Diencephalon (tissue), 1 donor: ENCODE measurements around the gene C1QB. TPM values are rescaled to one million over a fixed set of nuclear protein-coding genes. Genes with fewer than 3 reads are reported as not detected.

Source experiments
- small RNA-seq: library from RNA; depleted of rRNA; stranded (forward); fragments of <200 nt; gene quantifications from one replicate; pipeline ENCODE3, GENCODE V24; 2014
- total RNA-seq: library from RNA; depleted of rRNA; stranded (reverse); fragments of >200 nt; gene quantifications from one replicate; pipeline ENCODE4 v1.2.3, GENCODE V29; 2014

C1QB gene
- 11.3 TPM for total RNA-seq

GRCh38 chr1:22652881-22653316, at the start of gene C1QB:
TSS of gene C1QB (plus strand) at chr1:22653236. CDS start at chr1:22659463, 6,227 bp downstream.

GRCh38 chr1:22636353-22636752, 16.7 kb upstream of the C1QB start, which contains the start of gene C1QA:
TSS of gene C1QA (plus strand) at chr1:22636628. CDS start at chr1:22637617, 989 bp downstream.

GRCh38 chr1:22643381-22643780, 9.7 kb upstream of the C1QB start, which contains the start of gene C1QC:
TSS of gene C1QC (plus strand) at chr1:22643633. CDS start at chr1:22644024, 391 bp downstream.

DNA sequence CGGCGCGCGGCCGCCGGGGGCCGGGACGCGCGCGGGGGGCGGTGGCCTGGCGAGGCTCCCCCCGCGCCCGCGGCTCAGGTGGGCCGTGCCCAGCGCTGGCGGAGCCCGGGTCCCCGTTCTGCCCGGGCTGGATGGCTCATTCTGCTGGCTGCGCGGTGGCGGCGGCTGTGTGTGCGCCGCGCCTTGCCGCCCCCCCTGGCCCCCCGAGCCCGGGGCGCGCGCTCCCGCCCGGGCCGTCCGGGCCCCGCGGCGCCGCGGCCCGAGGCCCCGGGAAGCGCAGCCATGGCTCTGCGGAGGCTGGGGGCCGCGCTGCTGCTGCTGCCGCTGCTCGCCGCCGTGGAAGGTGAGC, 57.6 kb downstream of the C1QB start, which contains the start of gene EPHB2:
Gene EPHB2 (plus strand): TSS at position 139 of the 349 bp plus-strand sequence. CDS start 144 bp downstream, at position 283.

Small RNA genes lying within 50 kb of the gene (small RNA-seq; reads per million reads assigned to genes)
- not detected for gene MIR6127

Other genes starting within 250 kb of the C1QB start
- gene ZBTB40, start 201.4 kb upstream of the C1QB start, total RNA-seq, result 11.5 TPM
- gene EPHA8, start 89.7 kb upstream of the C1QB start, total RNA-seq, result 10.4 TPM
- gene C1QA, start 16.6 kb upstream of the C1QB start, total RNA-seq, result 17.5 TPM
- 18.0 TPM for gene C1QC, start 9.6 kb upstream of the C1QB start, total RNA-seq
- gene EPHB2, start 57.6 kb downstream of the C1QB start, total RNA-seq, result 36.9 TPM